NOMO-1 (cell line): ENCODE measurements around the gene COPA.

ENCODE experiments used
- DNase-seq, 2 experiments: peaks; one replicate each; lab custom pipeline; 2025; ENCODE audit not compliant: unreplicated experiment in 2 of 2; lab: John Stamatoyannopoulos, UW

Gene COPA

DNA sequence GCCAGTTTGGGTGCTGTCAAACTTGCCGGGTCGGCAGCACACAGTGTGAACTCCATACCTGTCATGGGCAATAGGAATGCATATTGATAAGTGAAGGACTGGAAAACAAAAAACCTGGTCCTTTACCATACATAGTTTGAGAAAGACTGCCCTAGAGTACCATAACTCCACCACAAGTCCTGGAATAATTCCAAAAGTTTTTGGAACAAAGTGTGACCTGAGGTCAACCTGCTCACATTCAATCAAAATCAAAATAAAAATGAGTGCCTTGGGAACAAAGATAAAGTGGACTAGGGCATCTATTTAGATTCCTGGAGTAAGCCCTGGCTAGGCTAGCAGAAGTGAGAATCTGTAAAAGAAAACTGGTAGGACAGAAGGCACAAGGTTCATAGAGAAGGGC, 65.7 kb downstream of the COPA start:
- no peak for DNase-seq

- DNase-seq = no peak
Measured at GRCh38 chr1:160271025-160271424, 72.0 kb downstream of the COPA start.

GRCh38 chr1:160267284-160267991, 75.6 kb downstream of the COPA start:
- no peak for DNase-seq

DNA sequence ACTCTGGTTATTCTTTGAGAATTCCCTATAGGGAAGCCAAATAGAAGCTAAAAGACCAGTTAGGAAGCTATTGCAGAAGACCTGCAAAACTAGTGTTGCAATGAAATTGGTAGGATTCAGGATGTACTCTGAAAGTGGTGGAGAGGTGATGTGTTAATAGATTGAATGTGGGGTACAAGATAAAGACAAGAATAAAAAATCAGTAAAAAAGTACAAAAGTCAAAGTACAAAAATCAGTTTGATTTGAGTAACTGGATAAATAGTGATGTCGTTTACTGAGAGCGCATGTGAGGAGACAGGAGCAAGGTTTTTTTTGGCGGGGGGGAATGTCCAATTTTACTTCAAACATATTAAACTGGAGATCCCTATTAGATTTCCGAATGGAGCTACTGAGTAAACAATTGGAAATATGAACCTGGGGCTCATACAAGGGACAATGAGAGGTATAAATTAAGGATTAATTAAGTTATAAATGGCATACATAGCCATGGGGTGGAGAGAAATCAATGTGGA, 78.2 kb downstream of the COPA start:
- DNase-seq = no peak

DNA sequence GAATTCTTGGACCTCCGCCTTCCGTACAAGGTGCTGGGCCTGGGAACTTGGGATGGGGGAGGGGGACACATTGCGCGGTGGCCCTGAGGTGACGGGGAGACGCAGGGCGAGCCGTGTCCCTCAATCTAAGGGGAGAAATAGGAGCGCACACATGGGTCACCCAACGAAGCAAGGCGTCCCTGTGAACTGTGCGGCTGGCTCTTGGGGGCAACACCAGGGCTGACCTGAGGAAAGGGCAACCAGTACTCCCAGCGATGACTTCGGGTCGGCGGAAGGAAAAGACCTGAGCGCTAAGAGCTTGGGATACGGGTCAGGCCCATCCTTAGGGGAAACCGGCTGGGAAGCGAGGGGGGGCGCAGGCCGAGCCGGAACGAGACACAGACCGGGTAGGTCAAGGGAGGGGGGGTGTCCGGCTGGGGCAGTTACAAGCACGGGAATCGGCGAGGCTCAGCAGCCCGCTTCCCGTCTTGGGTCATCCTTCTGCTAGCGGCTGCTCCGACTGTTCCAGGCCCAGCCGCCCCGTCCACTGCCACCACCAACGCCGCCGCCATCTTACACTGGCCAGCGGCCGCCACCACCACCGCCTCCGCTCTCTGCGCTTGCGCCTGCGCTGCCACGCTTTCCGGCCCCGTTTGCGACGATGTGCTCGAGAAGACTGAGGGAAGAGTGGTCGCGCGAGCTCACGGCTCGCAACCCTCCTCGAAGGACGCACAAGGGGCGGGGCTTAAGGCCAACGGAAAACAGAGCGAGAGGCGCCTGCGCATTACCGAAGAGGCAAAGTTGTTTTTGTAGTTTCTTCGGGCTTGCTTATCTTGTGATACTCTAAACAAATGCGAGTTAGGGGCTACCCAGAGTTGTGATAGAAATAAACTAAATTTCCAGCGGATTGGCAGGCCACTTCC, 80.9 kb downstream of the COPA start, which contains the start of gene DCAF8:
TSS of gene DCAF8 (minus strand) at position 657 of the 902 bp plus-strand sequence. CDS start 18,541 bp downstream, outside the sequence.
- DNase-seq = peak; percentile 97 to 99

- DNase-seq = peak in 1 of 2 experiments; percentile 45
Measured at GRCh38 chr1:160261556-160261892, 81.5 kb downstream of the COPA start.

- peak in 1 of 2 experiments; percentile 12 for DNase-seq
Measured at GRCh38 chr1:160260406-160261382, 82.4 kb downstream of the COPA start.

DNA sequence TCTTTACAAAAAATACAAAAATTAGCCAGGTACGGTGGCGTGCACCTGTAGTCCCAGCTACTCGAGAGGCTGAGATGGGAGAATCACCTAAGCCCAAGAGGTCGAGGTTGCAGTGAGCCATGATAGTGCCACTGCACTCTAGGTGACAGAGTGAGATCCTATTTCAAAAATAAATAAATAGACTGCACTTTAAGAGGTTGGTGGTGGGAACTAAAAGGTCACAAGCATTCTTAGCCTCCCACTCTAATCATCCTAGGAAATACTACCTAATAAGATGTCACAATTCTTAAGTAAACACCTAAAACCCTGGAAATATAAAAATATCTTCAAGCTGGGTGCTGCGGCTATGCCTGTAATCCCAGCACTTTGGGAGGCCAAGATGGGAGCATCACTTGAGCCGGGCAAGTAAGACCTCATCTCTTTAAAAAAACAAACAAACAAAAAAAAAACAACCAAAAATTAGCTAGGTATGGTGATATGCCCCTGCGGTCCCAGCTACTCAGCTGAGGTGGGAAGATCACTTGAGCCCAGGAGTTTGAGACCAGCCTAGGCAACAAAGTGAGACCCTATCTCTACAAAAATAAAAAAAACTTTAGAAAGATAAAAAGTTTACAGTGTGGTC, 84.8 kb downstream of the COPA start:
- no peak for DNase-seq

- no peak for DNase-seq
Measured at GRCh38 chr1:160257411-160258015, 85.5 kb downstream of the COPA start.

- no peak for DNase-seq
Measured at GRCh38 chr1:160256396-160257046, 86.5 kb downstream of the COPA start.

DNA sequence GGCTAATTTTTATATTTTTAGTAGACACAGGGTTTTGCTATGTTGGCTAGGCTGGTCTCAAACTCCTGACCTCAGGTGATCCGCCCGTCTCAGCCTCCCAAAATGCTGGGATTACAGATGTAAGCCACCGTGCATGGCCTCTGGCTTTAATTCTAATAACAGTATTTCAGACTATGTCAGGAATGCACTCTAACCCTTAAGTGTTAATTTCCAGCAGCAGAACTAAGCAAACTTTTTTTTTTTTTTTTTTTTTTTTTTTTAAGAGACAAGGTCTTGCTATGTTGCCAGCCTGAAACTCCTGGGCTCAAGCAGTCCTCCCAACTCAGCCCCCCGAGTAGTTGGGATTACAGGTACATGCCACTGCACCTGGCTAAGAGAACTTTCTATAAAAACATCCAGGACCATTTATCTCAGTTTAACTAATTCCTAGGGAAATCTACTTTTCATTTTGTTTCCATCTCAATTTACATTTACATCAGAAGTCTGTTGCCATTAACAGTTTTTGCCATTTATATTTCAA, 87.2 kb downstream of the COPA start:
- DNase-seq = no peak

DNA sequence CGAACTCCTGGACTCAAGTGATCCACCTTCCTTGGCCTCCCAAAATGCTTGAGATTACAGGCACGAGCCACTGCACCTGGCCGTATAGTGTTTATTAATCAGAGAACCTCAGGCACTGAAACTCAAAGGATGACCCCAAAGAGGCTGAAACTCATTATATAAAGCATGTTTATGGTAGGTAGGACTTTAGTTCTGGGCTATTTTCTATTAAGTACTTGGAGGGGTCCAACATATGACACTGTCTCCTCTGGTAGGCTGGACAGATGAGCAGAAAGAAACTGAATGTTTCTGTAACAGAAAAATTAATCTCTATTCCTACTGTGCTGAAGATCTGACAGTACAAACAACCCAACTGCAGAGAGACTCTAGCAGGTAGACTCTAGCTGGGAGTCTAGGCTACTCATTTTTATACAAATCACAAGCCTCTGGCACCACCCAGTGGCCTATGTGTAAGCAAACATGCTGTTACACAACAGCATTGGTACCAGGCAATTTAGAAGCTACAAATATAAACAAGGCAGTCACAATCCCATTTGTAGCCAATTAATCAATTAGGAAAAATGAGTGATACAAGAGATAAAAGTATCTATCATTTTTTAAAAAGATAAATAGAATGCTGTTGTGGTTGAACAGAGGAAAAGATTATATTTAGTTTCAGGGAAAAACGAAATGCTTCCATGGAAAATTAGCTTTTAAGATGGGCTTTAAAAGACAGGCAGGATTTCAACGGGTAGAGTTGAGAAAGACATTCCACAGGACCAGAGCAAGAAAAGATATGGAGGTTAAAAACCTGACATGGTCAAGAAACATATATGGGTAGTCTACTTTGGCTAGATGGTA, 91.1 kb downstream of the COPA start:
- DNase-seq = peak in 1 of 2 experiments; percentile 52

DNA sequence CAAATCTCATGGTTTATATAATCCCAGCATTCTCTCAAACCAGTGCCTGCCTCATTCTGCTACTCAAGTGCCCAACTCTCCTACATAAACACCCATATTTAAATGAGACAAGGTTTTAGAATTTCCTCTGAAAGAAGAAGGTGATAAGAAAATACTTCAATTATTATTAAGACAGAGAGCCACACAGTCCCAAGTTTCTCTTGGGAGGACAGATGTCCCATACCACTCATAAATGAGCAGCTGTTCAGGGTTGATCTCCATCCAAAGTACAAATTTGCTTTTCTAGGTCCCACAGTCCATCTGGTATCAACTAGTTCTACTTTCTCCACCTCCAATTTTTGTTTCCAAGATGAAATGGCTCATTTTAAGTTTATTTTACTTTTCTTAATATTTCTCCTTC, 92.0 kb downstream of the COPA start:
- DNase-seq = no peak

DNA sequence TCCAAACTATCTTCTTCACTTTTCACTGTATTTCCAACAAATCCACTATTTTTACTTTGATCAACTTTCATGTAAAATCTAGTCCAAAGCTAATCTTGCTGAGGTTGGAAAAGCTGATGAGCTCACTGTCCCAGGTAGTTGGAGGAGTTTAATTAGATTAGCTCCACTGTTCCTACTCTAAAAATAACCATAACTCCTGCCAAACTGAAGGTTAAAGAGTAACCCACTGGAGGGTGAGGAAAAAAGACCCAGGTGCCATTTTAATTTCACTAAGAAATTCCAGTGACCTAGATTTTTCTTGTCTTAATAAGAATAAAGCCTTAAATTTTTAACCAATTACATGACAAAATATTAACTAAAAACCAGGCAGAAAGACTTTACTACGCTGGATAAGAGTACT, 96.0 kb downstream of the COPA start:
- DNase-seq = no peak

DNA sequence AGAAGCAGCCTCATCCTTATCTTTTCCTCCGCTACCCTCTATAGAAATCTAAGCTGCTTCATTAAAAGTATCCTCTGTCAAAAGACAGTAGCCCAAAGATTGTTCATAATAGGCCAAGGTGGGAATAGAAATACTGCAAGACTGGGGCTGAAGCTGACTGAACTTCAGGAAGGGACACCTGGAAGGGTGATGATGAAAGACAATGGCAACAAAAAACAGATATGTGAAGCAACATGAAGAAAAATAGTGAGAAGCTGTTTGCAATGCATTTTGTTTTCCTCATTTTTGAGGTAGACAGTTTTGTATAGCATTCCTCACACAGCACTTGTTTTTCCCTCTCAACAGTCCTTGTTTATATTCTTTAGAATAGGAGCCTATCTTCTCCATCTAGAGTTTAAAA, 97.6 kb downstream of the COPA start:
- DNase-seq = no peak

DNA sequence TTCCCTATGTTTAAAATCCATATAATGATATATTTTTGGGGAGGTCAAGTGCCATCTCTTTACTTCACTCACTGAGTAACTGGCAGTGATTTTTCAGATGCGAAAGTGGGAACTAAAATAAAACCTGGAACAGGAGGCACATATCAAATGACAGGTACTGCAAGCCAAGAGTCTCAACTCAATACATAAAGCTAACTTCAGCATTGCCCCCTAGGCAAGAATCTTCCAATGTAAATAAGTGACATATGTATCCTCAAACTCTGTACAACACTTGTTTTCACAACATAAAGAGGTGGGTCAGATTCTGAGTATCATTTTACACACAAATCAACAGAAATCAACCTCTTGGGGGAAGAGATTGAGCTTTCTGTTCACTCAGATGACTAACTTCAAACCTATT, 98.8 kb downstream of the COPA start:
- no peak for DNase-seq

DNA sequence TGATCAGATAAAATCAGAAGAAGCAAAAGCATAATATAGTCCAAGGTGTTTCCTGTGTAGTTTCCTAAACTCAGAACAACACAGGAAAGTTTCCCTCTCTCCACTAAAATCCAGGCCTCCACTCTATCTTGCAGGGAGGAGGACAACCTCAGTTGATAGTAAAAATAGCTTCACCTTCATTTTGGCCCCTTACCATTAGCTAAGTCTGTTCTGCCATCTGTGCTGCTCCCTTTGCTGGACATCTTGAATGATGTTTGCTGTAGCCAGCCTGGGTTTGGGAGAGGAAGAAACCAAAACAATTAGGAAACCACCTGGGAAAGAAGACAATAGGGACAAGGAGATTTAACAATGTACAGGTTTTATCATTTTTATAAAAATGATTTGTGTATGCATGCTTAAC, 99.3 kb downstream of the COPA start:
- no peak for DNase-seq
